ENCODE measurements around the gene COG5.
A peak's percentile ranks its signal among the peaks of the same experiment; 100 is the strongest.

COG5 gene
- total RNA-seq: 73.9 to 80.9 (median 74.7) reads per million in 3 experiments

GRCh38 chr7:107563775-107564552 lies at the start of gene COG5, which contains the start of gene DUS4L:
Gene COG5, minus strand, starts transcription at chr7:107563920. Its CDS starts 24 bp downstream, at chr7:107563896.
Gene DUS4L, plus strand, starts transcription at chr7:107563971. Its CDS starts 3,100 bp downstream, at chr7:107567071.
- DNase-seq: peak; percentile 79

GRCh38 chr7:107613439-107613838 lies 49.7 kb upstream of the COG5 start:
- DNase-seq: no peak

DNA sequence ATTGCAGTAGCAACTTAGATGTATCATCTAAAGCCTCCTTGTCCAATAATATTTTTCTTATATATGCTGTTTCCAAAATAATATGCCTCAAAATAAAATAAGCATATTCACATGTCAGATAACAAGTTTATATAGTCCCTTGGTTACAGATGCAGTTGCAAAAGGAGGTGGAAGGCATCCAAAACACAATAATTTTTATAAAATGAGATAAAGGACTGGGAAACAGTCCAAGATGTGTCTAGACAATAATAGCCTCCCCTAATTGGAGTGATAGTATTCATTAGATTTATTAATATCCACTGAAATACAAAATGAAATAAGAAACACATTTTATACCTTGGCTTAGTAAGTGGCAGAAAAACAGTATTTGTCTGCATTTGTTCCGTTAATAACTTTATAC lies 46.6 kb upstream of the COG5 start:
- DNase-seq: no peak

- no peak for DNase-seq
Observed at GRCh38 chr7:107609811-107610261, 46.1 kb upstream of the COG5 start.

DNA sequence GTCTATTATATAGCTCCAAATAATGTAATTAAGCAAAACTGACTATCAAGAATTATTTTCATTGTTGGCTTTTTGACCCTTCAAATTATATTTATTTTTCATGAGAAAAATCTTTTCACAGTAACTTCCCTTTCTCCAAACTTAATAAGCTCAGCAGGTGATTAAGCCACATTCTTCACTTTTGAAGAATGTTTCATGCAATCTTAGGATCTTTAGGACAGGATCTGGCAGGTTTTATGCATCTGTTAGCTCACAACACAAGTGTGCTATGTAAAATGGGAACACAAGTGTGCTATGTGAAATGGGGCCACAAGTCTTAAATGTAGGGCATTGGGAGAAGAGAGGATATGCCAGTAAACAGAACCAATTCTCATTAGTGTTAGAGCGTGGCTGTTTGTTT lies 42.6 kb upstream of the COG5 start:
- DNase-seq: no peak

DNA sequence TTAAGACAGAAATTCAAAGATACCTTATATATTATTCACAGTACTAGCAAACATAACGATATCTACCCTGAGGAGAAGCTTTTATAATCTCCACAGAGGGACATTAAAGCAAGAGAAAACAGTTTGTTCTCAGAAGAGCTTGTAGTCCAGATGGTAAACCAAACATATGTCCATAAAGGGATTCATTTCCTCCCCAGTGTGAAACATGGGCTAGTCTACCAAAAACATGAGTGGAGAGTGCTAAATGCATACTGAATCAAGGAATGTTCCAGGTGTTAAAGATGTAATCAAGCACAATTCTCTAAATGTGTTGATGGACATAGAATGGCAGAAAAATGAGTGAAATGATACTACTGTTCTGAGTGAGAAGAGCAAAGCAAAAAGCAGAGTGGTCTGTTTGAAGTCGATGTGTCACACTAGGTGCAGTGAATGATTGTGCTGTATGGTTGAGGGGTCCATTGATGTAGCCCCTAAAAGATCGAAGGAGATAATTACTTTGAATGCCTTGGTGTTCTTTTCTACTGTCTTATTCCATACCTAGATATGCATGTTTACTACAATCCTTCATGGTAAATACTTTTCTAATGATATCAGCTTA lies 41.6 kb upstream of the COG5 start:
- no peak for DNase-seq

DNA sequence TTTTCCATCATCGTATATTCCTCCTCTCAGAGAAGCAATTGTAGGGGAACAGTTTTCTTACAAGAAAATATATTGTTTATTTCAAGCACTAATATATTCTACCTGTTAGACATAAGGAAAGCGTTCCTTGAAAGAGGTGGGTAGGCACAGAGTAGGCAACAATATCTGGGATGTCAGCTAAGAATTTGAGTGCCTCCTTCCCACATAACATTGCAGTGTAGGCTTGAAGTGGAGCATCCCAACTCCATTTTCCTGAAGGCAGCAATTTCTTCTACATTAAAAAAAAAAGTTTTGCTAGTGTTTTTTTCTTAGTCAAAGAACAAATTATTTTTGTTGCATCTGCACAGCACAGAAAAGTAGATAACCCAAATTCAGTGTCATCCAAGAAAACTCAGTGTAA lies 37.1 kb upstream of the COG5 start:
- DNase-seq: no peak

DNA sequence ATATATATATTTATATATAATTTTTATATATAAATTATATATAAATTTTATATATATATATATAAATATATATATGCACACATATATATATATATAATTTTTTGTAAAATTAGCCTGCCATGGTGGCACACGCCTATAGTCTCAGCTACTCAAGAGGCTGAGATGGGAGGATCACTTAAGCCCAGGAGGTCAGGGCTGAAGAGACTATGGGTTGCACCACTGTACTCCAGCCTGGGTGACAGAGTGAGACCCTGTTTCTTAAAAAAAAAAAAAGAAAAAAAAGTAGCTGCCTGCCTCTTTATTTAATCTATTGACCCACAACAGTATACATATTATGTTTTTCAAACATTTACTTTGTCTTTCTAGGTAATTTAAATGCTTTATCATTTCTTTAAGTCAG lies 35.5 kb upstream of the COG5 start:
- no peak for DNase-seq

DNA sequence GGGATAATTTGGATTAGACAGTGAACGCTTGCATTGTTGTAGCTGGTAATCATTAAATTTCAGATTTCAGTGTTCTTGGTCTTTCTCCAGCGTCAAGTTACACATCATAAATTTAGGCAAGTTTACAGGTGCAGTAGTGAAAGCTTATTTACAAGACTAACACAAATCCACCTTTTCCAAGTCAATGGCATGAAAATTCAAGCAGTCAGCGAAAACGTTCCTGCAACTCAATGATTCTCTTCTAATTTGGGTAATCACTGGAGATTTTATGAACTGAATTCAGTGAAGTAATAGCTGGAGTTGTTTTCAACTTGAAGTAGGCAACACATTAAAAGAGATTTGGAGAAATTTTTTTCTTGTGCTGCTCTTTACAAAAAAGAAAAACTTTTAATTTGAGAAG lies 34.2 kb upstream of the COG5 start:
- no peak for DNase-seq

DNA sequence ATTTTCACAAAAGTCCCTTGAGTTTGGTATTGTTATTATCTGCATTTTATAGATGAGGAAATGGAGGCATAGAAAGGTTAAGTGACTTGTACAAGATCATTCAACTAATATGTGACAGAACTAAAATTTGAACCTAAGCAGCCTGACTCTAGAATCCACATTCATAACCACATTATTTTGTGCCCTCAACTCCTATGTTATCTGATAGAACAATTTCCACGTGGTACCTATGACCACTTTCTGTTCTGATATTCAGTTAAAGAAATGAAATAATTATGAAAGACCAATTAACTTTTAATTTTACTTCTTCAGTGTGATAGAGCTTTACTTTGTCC lies 33.8 kb upstream of the COG5 start:
- no peak for DNase-seq

GRCh38 chr7:107596881-107597581 lies 33.3 kb upstream of the COG5 start:
- DNase-seq: no peak

- no peak for DNase-seq
Observed at GRCh38 chr7:107594961-107595737, 31.4 kb upstream of the COG5 start.

- no peak for DNase-seq
Observed at GRCh38 chr7:107593025-107593410, 29.3 kb upstream of the COG5 start.

DNA sequence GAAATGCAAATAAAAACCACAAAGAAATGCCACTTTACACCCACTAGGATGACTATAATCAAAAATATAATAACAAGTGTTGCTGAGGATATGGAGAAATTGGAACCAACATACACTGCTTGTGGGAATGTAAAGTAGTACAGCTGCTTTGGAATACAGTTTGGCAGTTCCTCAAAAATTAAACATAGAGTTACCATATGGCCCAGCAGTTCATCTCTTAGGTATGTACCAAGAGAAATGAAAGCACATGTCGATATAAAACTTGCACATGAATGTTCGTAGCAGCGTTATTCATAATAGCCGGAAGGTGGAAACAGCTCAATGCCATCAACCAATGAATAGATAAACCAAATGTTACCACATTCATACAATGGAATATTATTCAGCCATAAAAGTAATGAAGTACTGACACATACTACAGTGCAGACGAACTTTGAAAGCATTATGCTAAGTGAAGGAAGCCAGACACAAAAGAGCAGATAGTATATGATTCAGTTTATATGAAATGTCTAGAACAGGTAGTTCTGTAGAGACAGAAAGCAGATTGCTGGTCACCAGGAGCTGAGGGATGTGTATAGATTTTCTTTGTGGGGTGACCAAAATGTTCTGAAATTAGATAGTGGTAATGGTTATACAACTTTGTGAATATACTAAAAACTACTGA lies 28.8 kb upstream of the COG5 start:
- no peak for DNase-seq

DNA sequence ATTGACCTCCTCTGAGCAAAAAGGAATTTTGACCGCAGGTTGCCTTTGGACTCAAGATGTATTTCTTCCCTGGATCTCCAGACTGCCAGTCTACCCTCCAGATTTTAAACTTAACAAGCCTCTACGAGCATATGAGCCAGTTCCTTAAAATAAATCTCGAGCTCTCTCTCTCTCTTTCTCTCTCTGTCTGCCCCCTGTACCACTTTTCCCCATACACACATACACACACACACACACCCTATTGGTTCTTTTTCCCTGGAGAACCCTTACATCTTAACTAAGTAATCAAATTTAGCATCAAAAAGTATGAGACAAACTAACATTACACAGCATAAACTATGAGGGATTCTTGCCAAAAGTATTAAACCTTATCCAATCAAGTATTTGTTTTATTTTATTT lies 27.7 kb upstream of the COG5 start:
- no peak for DNase-seq

- DNase-seq: no peak
Observed at GRCh38 chr7:107588529-107589130, 24.9 kb upstream of the COG5 start.

GRCh38 chr7:107584716-107585115 lies 21.0 kb upstream of the COG5 start:
- DNase-seq: no peak

GRCh38 chr7:107582875-107583274 lies 19.2 kb upstream of the COG5 start:
- DNase-seq: no peak

GRCh38 chr7:107581387-107582013 lies 17.8 kb upstream of the COG5 start:
- no peak for DNase-seq

DNA sequence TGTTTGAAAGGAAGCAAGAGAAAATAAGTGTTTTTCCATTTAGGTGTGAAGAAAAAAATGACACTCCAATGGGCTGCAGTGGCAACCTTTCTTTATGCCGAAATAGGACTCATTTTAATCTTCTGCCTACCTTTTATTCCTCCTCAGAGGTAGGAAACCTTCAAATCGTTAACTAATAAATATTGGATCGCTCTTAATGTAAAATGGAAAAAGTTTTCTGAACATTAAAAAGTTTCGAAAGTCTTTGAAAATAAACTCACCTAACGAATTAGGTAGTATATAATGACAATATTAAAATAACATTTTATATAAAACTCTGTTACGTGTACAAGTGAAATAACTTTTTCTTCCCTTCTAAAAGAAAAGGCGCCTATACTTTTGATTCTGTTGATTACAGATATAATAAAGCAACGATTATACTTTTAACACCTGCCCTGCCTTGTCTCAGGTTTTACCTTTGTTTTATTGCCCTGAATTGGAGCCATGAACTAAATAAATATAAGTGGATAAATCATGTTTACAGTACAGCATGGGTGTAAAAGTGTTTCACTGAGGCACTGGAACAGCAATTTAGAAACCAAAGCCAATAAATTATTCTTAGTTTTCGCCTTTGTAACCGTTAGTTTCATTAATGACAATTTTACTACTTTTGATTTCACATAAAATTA lies 17.1 kb upstream of the COG5 start:
- DNase-seq: no peak
